GM20000 (cell line): ENCODE results near the gene NCKAP1.
"Not testable (repeated sequence)": the region's sequence is repeated elsewhere in the genome, so short reads cannot be mapped to it uniquely, and the experiment has no call there.

Experiments
- DNase-seq: peaks from one replicate; pipeline ENCODE4 v3.0.0; 2012; ENCODE audit warnings: low spot score
- TF ChIP-seq, protein P1 (sequence below): IDR thresholded peaks from 2 replicates; pipeline ENCODE4 v1.5.1; 2012; ENCODE audit warnings: mild to moderate bottlenecking, control low read depth; ENCODE audit errors: extremely low read depth, missing control alignments

The NCKAP1 gene

DNA sequence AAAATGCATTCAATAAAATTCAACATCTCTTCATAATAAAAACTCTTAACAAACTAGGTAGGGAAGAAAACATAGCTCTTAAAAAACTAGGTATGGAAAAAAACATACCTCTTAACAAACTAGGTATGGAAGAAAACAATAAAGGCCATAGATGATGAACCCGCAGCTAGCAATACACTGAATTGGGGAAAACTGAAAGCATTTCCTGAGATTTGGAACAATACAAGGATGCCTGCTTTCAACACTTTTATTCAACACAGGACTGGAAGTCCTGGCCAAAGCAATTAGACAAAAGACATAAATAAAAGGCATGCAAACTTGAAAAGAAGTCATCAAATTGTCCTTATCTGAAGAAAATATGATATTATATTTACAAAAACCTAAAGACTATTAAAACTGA is 67.8 kb downstream of the NCKAP1 start:
- no peak for DNase-seq

DNA sequence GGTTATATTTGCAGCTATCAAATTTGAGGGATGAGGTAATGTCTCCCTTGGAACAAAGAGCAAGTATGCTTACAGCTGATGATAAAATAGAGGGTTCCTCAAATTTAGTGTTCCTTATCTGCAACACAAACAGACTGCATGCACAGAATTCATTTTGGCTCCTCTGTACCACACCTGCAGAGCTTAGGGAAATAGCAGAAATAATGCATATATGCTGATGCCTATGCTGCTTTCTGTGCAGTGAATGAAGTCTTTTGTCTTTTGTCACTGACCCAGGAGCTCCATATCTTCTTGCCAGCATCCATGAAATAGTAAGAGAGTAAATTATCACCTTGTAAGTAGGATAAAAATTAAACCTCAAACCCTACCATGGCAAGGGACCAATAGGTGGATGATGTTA is 69.8 kb downstream of the NCKAP1 start:
- no peak for DNase-seq
- TF ChIP-seq, protein P1, sequence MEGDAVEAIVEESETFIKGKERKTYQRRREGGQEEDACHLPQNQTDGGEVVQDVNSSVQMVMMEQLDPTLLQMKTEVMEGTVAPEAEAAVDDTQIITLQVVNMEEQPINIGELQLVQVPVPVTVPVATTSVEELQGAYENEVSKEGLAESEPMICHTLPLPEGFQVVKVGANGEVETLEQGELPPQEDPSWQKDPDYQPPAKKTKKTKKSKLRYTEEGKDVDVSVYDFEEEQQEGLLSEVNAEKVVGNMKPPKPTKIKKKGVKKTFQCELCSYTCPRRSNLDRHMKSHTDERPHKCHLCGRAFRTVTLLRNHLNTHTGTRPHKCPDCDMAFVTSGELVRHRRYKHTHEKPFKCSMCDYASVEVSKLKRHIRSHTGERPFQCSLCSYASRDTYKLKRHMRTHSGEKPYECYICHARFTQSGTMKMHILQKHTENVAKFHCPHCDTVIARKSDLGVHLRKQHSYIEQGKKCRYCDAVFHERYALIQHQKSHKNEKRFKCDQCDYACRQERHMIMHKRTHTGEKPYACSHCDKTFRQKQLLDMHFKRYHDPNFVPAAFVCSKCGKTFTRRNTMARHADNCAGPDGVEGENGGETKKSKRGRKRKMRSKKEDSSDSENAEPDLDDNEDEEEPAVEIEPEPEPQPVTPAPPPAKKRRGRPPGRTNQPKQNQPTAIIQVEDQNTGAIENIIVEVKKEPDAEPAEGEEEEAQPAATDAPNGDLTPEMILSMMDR, result no peak

More for the DNA sequence above, 67.8 kb downstream of the NCKAP1 start:
- TF ChIP-seq, protein P1, result no peak

DNA sequence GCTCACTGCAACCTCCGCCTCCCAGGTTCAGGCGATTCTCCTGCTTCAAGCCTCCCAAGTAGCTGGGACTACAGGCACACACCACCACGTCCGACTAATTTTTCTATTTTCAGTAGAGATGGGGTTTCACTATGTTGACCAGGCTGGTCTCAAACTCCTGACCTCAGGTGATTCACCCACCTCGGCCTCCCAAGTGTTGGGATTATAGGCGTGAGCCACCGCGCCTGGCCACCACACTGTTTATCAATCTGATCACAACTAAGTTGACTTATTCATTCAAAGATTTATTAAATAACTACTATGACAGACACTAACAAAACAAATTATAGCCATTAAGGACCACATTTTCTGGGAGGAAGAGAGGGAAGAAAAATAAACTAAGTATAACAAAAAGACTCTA is 71.9 kb downstream of the NCKAP1 start:
- DNase-seq, result not testable (repeated sequence)

DNA sequence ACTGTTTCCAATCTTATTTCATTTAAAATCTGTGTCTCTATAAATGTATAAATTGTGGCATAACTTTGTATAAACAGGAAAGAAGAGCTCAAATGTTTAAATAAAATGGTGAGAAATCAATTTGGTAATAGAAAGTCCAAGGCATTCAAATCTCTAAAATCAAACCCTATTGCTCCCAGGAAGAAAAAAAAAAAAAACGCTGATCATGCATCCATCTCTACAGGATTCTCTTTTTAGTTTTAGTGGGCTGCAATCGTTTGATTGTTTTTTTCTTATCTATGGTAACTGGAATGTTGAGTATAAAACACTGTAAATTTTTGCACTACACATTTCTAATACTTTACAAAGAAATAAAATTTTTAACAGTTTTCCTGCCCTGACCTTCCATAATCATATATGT is 75.6 kb downstream of the NCKAP1 start:
- TF ChIP-seq, protein P1, result no peak
- no peak for DNase-seq

DNA sequence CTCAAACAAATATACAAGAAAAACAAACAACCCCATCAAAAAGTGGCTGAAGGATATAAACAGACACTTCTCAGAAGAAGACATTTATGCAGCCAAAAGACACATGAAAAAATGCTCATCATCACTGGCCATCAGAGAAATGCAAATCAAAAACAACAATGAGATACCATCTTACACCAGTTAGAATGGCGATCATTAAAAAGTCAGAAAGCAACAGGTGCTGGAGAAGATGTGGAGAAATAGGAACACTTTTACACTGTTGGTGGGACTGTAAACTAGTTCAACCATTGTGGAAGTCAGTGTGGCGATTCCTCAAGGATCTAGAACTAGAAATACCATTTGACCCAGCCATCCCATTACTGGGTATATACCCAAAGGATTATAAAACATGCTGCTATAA is 77.4 kb downstream of the NCKAP1 start:
- not testable (repeated sequence) for DNase-seq

DNA sequence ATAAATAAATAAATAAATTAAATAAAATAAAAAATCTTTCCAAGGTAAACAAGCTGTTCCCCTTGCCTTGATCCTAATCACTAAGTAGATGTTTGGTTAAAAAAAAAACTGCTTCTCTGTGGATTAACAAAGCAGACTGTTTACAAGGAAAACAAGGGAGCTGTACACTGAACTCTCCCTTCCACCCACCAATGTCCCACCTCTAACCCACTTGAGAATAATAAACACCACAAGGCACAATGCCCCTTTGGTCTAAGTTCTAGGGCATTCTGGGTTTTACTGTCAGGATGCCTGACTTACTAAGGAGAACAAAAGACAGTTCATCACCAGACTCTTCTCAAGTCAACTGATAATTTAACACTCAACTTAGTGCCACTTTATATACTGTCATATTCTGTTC is 83.5 kb downstream of the NCKAP1 start:
- TF ChIP-seq, protein P1, result no peak
- no peak for DNase-seq

DNA sequence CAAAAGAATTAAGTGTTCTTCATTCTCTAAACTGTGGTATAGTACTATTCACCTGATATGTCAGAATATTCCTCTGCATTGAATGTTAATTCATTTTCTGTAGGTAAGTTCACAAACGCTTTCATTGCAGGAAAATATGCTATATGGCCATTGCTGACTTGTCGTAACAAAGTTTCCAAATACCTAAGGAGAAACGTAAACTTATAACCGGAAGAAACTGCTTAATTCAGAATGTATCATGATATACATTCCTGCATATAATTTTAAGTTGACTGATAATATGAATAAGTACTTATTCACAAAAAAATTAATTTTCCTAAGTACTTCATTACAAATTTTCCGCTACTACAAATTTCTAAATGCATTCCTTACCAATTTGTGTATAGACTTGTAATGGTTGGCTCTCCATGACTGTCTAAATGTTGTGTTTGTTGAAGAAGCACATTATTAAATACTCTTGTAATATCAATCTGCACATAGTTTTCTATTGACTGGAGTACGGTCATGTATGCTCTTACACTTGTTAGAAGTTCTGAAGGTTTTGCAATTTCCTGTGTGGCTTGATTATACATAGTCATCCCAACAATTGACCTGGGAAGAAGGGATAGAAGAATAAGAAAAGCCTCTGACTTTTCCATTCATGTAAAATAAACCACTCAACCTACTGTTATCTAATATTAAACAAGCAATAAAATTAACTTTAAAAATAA is 85.4 kb downstream of the NCKAP1 start:
- DNase-seq, result no peak
- TF ChIP-seq, protein P1, result no peak

DNA sequence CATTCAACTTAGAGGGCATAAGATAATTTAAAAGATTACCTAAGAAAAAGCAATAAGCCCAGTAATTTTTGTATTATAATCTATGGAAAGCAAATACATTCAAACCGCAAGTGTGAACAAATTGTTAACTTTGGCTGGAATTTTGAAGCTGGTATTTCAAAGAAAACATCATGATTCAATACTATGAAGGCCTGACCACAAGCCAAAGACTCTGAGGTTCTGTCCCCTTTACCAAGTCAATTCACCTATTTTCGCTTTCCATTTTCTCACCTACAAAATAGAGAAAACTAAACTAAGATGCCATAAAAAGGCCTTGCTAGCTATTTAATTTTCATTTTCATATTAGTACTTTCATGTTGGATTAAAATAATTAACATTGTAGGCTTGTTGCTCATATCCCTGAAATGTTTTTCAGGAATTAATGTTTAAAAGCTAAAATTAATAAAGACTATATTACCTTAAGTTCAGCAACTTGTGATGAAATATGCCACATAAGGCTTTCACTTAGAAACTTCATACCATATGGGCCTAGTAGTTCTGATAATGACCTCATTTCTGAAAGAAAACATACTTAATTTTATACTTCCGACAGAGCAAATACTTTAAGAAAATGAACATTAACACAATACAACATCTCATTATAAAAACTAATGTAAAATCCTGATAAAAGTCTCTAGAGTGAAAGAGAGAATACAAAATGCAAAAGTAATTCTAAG is 86.2 kb downstream of the NCKAP1 start:
- DNase-seq, result peak; percentile 8
- TF ChIP-seq, protein P1, result no peak
